ENCODE results near the gene PALD1. TPM values are rescaled to one million over a fixed set of nuclear protein-coding genes. Genes with fewer than 3 reads are reported as not detected.
"Not testable (repeated sequence)": the region's sequence is repeated elsewhere in the genome, so short reads cannot be mapped to it uniquely, and the experiment has no call there.

The PALD1 gene
- total and polyA plus RNA-seq, 8 donors: 10.1 to 34.5 (median 24.1) TPM

DNA sequence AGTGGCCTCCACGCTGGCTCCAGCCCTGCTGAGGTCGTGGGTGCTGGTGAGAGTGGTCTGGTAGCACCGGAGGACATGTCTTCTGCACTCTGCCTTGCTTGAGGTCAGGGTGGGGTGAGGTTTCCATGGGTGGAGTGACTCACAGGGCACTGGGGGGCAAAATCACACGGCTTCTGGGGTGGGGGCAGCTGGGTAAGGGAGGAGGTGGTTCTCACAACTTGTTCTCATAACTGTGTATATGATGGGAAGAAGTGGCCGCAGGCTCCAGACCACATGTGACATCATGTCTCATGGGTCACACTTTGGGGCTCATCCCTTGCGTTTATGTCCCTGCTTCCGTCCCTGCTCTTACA is 124.9 kb downstream of the PALD1 start:
- ATAC-seq: no peak

DNA sequence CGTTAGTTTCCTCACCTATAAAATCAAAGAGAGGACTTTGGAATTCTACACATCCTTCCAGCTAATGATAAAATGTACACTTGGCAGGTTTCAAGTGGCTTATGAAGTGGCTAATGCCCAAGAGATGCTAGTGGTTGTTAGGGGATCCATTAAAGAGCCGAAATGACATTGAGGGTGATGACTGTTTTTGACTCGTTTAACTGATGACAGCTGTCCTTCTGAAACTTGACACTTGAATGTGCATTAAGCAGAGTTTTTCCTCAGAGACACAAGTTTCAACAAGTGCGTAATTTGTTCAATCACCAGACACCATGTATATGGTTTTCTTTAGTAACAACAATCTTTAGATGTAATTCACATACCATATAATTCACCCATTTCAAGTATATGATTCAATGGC is 125.5 kb downstream of the PALD1 start:
- ATAC-seq (no peak), DNase-seq (no peak)
- intact Hi-C loops (cut with DNase I): no loop called here
- Histone ChIP-seq H3K4me3 (no peak overlapping the region), H3K4me1 (no peaks in the 10 kb centered on the region), H3K27ac (no peak overlapping the region), H3K27me3 (no peaks in the 10 kb centered on the region), H3K36me3 (no peaks in the 10 kb centered on the region), H3K9me3 (no peaks in the 10 kb centered on the region)
- no peak for TF ChIP-seq CTCF (IDR thresholded peaks at IDR 0.05)

More for the DNA sequence above, 124.9 kb downstream of the PALD1 start:
- H3K36me3 ChIP-seq: no peaks in the 10 kb centered on the region
- TF ChIP-seq CTCF (IDR thresholded peaks at IDR 0.05): no peak
- no peaks in the 10 kb centered on the region for H3K27me3 ChIP-seq
- H3K4me1 ChIP-seq: no peaks in the 10 kb centered on the region
- H3K27ac ChIP-seq: no peak overlapping the region
- no peak for DNase-seq
- no peak overlapping the region for H3K4me3 ChIP-seq
- intact Hi-C loops (cut with DNase I): no loop called here
- H3K9me3 ChIP-seq: no peaks in the 10 kb centered on the region

GRCh38 chr10:70605161-70605560 is 126.6 kb downstream of the PALD1 start:
- Histone ChIP-seq H3K4me3 (no peak overlapping the region), H3K9me3 (no peaks in the 10 kb centered on the region), H3K36me3 (no peaks in the 10 kb centered on the region), H3K27ac (no peak overlapping the region), H3K4me1 (no peaks in the 10 kb centered on the region), H3K27me3 (no peaks in the 10 kb centered on the region)
- intact Hi-C loops (cut with DNase I): no loop called here
- ATAC-seq: no peak
- no peak for TF ChIP-seq CTCF (IDR thresholded peaks at IDR 0.05)
- no peak for DNase-seq

DNA sequence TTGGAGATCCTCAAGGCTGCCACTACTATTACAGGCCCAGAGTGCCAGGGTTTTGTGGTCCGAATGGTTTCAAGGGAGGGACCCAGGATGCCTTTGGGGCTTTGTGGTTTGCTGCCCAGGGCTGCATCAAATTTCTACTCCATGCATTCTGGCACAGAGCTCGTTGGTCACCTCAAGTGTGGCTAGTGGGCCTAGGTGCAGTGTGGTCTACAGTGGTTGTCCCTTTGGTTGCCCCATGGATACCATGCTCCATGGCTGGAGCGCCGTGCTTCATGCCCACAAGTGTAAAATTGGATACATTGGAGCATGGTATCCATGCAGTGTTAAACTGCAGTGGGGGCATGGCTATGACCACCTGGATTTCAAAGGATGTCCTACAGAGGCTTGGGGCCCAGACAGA is 129.4 kb downstream of the PALD1 start:
- no peak for TF ChIP-seq CTCF (IDR thresholded peaks at IDR 0.05)
- Histone ChIP-seq H3K9me3 (no peaks in the 10 kb centered on the region), H3K4me1 (no peaks in the 10 kb centered on the region), H3K4me3 (no peak overlapping the region), H3K27me3 (no peaks in the 10 kb centered on the region), H3K36me3 (no peaks in the 10 kb centered on the region), H3K27ac (no peak overlapping the region)
- intact Hi-C loops (cut with DNase I): no loop called here
- ATAC-seq (no peak), DNase-seq (no peak)

GRCh38 chr10:70613941-70614340 is 135.4 kb downstream of the PALD1 start:
- Histone ChIP-seq H3K27me3 (no peaks in the 10 kb centered on the region), H3K27ac (no peak overlapping the region), H3K4me1 (no peaks in the 10 kb centered on the region), H3K9me3 (no peaks in the 10 kb centered on the region), H3K36me3 (no peaks in the 10 kb centered on the region), H3K4me3 (no peak overlapping the region)
- no peak for DNase-seq
- ATAC-seq: no peak
- TF ChIP-seq CTCF (IDR thresholded peaks at IDR 0.05): no peak
- intact Hi-C loops (cut with DNase I): no loop called here

GRCh38 chr10:70614364-70614763 is 135.8 kb downstream of the PALD1 start:
- intact Hi-C loops (cut with DNase I); H3K27me3 ChIP-seq; DNase-seq; H3K9me3 ChIP-seq; H3K4me3 ChIP-seq; H3K27ac ChIP-seq; H3K4me1 ChIP-seq; ATAC-seq; H3K36me3 ChIP-seq: not testable (repeated sequence)

Data from left lung (tissue), 10 donors.